HUES64 (cell line): ENCODE measurements around the gene NBL1.

Source experiments
- H3K27ac ChIP-seq: 2 replicates; pipeline ENCODE4 v1.7.0; 2013; ENCODE audit warnings: low read depth, low read length, inconsistent platforms
- H3K27me3 ChIP-seq: 2 replicates; pipeline ENCODE4 v1.6.1; 2013; ENCODE audit warnings: mild to moderate bottlenecking, low read length; ENCODE audit not compliant: insufficient read depth
- H3K36me3 ChIP-seq: 2 replicates; pipeline ENCODE4 v1.6.1; 2013; ENCODE audit warnings: mild to moderate bottlenecking, low read length; ENCODE audit not compliant: insufficient read depth
- H3K4me1 ChIP-seq: 2 replicates; pipeline ENCODE4 v1.6.1; 2013; ENCODE audit warnings: mild to moderate bottlenecking, low read length, moderate library complexity; ENCODE audit not compliant: insufficient read depth
- H3K4me3 ChIP-seq: 2 replicates; pipeline ENCODE4 v1.5.1; 2013; ENCODE audit warnings: mild to moderate bottlenecking, low read length, moderate library complexity
- H3K9ac ChIP-seq: 2 replicates; pipeline ENCODE4 v1.6.1; 2013; ENCODE audit warnings: mild to moderate bottlenecking, low read depth, low read length
- H3K9me3 ChIP-seq: 2 replicates; pipeline ENCODE4 v1.6.1; 2013; ENCODE audit warnings: low read depth, low read length; ENCODE audit not compliant: insufficient read depth
- WGBS: fragments of 150-250, 120-280 bp; methylation state at CpG from one replicate; pipeline ENCODE4 v1.1.7; 2013; ENCODE audit warnings: missing lambda C conversion rate; 5-methylcytosine and 5-hydroxymethylcytosine counted together

Gene NBL1

DNA sequence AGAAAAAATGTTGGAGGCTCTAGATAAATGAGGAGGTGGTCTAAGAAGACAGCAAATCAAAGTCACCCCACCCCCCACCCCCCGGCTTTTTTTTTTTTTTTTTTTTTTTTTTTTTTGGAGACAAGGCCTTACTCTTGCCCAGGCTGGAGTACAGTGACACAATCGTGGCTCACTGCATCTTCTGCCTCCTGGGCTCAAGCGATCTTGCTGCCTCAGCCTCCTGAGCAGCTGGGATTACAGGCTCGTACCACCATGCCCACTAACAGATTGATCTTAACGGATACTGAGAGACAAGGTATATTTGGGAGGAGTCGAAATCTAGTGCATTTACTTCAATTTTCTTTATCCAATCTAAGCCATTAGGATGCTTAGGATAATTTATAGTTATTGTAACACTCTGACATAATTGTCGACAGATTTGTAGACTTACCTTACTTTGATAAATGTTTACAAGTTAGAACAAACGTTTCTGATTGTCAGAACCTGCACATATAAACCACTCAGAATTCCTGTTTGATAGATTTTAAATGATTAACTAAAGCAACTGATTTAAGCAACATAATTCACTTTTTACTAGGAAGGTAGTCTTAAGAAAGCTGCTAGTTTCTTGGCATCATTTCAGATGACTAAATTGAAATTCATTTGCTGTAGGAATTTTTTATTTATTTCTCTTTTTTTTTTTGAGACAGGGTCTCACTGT lies 33.7 kb upstream of the NBL1 start:
- no peak overlapping the region for H3K4me3 ChIP-seq
- H3K36me3 ChIP-seq: 0 out of 2 replicates have a peak, but pooled peaks cover 5% of the 10 kb centered on the region
- H3K4me1 ChIP-seq: no peaks in the 10 kb centered on the region
- WGBS: 95% methylated on average over 5 of the region's 8 CpGs
- no peak overlapping the region for H3K9ac ChIP-seq
- no peaks in the 10 kb centered on the region for H3K27me3 ChIP-seq
- no peaks in the 10 kb centered on the region for H3K9me3 ChIP-seq
- no peak overlapping the region for H3K27ac ChIP-seq

- 95% methylated on average over 4 of the region's 5 CpGs for WGBS
- no peak overlapping the region for H3K9ac ChIP-seq
- no peaks in the 10 kb centered on the region for H3K9me3 ChIP-seq
- H3K27ac ChIP-seq: no peak overlapping the region
- H3K4me1 ChIP-seq: no peaks in the 10 kb centered on the region
- H3K4me3 ChIP-seq: no peak overlapping the region
- H3K36me3 ChIP-seq: peaks cover 13% of the 10 kb centered on the region
- no peaks in the 10 kb centered on the region for H3K27me3 ChIP-seq
These were observed 31.6 kb upstream of the NBL1 start for GRCh38 chr1:19612530-19612929.

- Histone ChIP-seq H3K4me3 (no peak overlapping the region), H3K27ac (no peak overlapping the region), H3K9me3 (no peaks in the 10 kb centered on the region), H3K27me3 (no peaks in the 10 kb centered on the region), H3K36me3 (peaks cover 10% of the 10 kb centered on the region), H3K4me1 (no peaks in the 10 kb centered on the region), H3K9ac (no peak overlapping the region)
- 98% methylated on average over 7 of the region's 7 CpGs for WGBS
These were observed 30.9 kb upstream of the NBL1 start for GRCh38 chr1:19613171-19613703.

DNA sequence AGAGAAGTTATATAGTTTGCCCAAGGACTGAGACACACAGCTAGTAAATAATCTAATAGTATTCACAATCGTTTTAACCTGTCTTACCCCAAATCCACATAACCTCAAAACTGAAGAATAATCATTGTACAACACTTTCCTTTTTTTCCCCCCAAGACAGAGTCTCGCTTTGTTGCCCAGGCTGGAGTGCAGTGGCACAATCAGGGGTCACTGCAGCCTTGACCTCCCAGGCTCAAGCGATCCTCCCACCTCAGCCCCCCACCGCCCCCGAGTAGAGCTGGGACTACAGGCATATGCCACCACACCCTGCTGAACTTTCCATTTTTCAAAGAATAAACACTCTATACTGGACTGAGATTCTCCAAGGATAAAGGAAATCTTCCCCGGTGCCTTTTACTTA lies 28.7 kb upstream of the NBL1 start:
- Histone ChIP-seq H3K27me3 (no peaks in the 10 kb centered on the region), H3K36me3 (peaks cover 9% of the 10 kb centered on the region), H3K4me3 (no peak overlapping the region), H3K27ac (no peak overlapping the region), H3K9ac (no peak overlapping the region), H3K9me3 (no peaks in the 10 kb centered on the region), H3K4me1 (peaks cover 19% of the 10 kb centered on the region)
- 92% methylated on average over 6 of the region's 6 CpGs for WGBS

DNA sequence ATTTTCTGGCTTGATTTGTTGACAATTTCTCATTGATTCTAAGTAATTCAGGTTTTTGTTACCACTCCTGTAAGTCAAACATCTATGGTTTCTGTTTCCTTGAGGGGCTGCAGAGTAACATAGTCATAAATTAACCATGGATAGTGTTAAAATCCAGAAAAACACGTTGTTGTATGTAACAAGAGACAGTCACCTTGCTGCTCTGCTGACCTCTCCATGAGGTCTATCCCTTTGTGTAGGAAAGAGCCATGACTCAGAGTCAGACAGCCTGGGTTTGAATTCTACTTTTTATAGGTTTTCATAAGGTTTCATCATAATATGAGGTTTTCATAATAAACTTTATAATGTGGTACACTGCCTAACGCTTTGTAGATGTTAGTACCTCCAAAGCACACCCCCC lies 27.6 kb upstream of the NBL1 start:
- Histone ChIP-seq H3K4me3 (no peak overlapping the region), H3K36me3 (peaks cover 9% of the 10 kb centered on the region), H3K4me1 (peaks cover 20% of the 10 kb centered on the region), H3K27me3 (no peaks in the 10 kb centered on the region), H3K9ac (no peak overlapping the region), H3K27ac (no peak overlapping the region), H3K9me3 (no peaks in the 10 kb centered on the region)
- WGBS: 90% methylated on average over 1 of the region's 2 CpGs

DNA sequence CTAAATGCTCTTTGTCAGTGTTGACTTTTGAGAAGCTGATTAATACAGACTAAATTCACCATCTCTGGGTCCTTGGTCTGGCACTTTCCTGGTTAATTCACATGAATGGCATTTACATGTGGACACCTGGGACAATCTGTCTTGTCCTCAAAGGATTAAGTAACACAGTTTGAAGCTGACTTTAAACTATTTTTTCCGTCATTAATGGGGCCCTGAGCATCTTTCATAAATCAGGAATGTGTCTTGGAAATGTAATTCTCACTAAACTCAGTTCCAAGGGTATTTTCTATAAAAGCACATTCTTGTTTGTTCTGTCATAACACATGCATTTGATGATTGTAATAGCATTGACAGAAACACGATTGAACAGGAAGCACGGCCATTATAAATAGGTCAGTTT lies 26.7 kb upstream of the NBL1 start:
- Histone ChIP-seq H3K4me3 (no peak overlapping the region), H3K9ac (no peak overlapping the region), H3K36me3 (peaks cover 9% of the 10 kb centered on the region), H3K27ac (no peak overlapping the region), H3K9me3 (no peaks in the 10 kb centered on the region), H3K4me1 (peaks cover 20% of the 10 kb centered on the region), H3K27me3 (no peaks in the 10 kb centered on the region)
- WGBS: 92% methylated on average over 3 of the region's 3 CpGs

- Histone ChIP-seq H3K9ac (no peak overlapping the region), H3K36me3 (peaks cover 13% of the 10 kb centered on the region), H3K27me3 (no peaks in the 10 kb centered on the region), H3K9me3 (no peaks in the 10 kb centered on the region), H3K4me1 (peaks cover 20% of the 10 kb centered on the region), H3K27ac (no peak overlapping the region), H3K4me3 (no peak overlapping the region)
- WGBS: 84% methylated on average over 3 of the region's 3 CpGs
These were observed 25.7 kb upstream of the NBL1 start for GRCh38 chr1:19618428-19618827.

GRCh38 chr1:19619697-19620384 lies 24.3 kb upstream of the NBL1 start:
- peaks cover 20% of the 10 kb centered on the region for H3K4me1 ChIP-seq
- H3K27me3 ChIP-seq: no peaks in the 10 kb centered on the region
- H3K4me3 ChIP-seq: no peak overlapping the region; the same call in 1 of the 2 replicates
- H3K9ac ChIP-seq: peak overlapping the region; percentile 26
- H3K27ac ChIP-seq: peak overlapping the region; percentile 32
- no peaks in the 10 kb centered on the region for H3K9me3 ChIP-seq
- WGBS: 68% methylated on average over 3 of the region's 3 CpGs
- peaks cover 23% of the 10 kb centered on the region for H3K36me3 ChIP-seq

GRCh38 chr1:19620786-19621185 lies 23.3 kb upstream of the NBL1 start:
- no peak overlapping the region for H3K4me3 ChIP-seq
- no peaks in the 10 kb centered on the region for H3K27me3 ChIP-seq
- no peak overlapping the region for H3K9ac ChIP-seq
- no peak overlapping the region for H3K27ac ChIP-seq
- H3K9me3 ChIP-seq: no peaks in the 10 kb centered on the region
- peaks cover 20% of the 10 kb centered on the region for H3K4me1 ChIP-seq
- H3K36me3 ChIP-seq: peaks cover 31% of the 10 kb centered on the region
- 94% methylated on average over 3 of the region's 3 CpGs for WGBS

GRCh38 chr1:19621274-19621950 lies 22.7 kb upstream of the NBL1 start:
- Histone ChIP-seq H3K27me3 (no peaks in the 10 kb centered on the region), H3K27ac (no peak overlapping the region), H3K4me3 (no peak overlapping the region), H3K9me3 (no peaks in the 10 kb centered on the region), H3K4me1 (peaks cover 20% of the 10 kb centered on the region), H3K36me3 (peaks cover 37% of the 10 kb centered on the region), H3K9ac (no peak overlapping the region)
- WGBS: 90% methylated on average over 4 of the region's 4 CpGs

GRCh38 chr1:19622204-19622603 lies 21.9 kb upstream of the NBL1 start:
- no peaks in the 10 kb centered on the region for H3K9me3 ChIP-seq
- WGBS: 100% methylated on average over 1 of the region's 1 CpG
- H3K4me1 ChIP-seq: peaks cover 20% of the 10 kb centered on the region
- no peak overlapping the region for H3K27ac ChIP-seq
- H3K27me3 ChIP-seq: no peaks in the 10 kb centered on the region
- H3K9ac ChIP-seq: no peak overlapping the region
- peaks cover 40% of the 10 kb centered on the region for H3K36me3 ChIP-seq
- H3K4me3 ChIP-seq: no peak overlapping the region
